DMS53 treated with DMSO at 0.1 percent for 48 hours (cell line): ENCODE data around the gene ORAI2.
A peak's percentile ranks its signal among the peaks of the same experiment; 100 is the strongest.
"Not testable (repeated sequence)": the region's sequence is repeated elsewhere in the genome, so short reads cannot be mapped to it uniquely, and the experiment has no call there.

Experiments used
- DNase-seq: peaks from one replicate; lab custom pipeline; 2025; ENCODE audit not compliant: unreplicated experiment; lab: John Stamatoyannopoulos, UW

ORAI2 gene

DNA sequence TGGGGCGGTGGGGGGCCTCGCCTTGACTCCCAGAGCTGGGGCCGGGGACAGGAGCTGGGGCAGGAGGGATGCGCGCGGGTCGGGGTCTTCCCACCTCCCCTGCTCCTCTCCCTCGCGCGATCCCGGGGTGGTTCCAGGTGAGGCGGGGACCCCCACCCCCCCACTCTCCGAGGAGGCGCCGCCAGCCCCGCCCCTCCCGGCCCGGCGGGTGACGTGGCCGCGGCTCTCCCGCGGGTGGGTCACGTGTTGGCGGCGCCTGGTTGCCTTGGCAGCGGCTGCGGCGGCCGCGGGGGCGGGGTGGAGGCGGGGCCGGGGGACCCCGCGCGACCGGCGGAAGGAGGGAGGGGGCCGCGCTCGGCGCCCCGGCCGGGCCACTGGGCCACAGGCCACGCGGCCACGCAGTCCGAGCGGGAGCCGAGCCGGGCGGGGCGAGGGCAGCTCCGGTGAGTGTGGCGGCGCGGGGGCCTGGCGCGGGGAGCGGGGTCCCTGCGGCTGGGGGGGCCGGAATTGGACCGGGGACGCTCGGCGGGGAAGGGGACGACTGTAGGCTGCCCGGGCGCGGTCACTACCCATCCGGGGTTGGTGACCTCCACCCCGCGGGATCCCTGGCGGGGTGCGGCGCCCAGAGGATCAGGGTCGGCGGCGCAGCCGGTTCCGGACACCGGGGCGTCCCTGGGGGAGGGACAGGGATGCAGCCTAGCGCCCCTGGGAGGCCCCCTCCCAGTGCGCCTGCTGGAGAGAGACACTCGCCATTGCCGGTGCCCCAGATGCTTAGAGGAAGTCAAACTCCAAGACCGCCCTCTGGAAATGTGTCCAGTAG, at the start of gene ORAI2:
ORAI2 (plus strand) TSS at position 357 of the 820 bp plus-strand sequence. CDS start 5,382 bp downstream, outside the sequence.
- DNase-seq, result peak; percentile 52

DNA sequence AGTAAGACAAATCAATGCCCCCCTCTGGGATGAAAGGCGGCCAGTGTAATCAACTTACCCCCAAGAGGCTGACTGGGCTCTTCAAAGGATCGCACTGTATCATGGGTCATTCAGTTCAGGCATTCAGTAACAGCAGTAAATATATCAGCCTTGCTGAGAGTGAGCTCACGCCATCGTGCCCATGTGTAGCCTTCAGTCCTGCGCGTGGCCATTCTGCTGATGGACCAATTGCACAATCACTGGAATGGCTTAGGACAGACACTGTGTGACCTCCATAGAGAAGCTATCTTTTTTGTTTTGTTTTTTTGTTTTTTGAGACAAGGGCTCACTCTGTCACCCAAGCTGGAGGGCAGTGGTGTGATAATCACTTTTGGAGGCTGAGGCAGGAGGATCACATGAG, 46.3 kb upstream of the ORAI2 start:
- DNase-seq, result no peak

GRCh38 chr7:102389810-102390209, 43.6 kb upstream of the ORAI2 start:
- no peak for DNase-seq

DNA sequence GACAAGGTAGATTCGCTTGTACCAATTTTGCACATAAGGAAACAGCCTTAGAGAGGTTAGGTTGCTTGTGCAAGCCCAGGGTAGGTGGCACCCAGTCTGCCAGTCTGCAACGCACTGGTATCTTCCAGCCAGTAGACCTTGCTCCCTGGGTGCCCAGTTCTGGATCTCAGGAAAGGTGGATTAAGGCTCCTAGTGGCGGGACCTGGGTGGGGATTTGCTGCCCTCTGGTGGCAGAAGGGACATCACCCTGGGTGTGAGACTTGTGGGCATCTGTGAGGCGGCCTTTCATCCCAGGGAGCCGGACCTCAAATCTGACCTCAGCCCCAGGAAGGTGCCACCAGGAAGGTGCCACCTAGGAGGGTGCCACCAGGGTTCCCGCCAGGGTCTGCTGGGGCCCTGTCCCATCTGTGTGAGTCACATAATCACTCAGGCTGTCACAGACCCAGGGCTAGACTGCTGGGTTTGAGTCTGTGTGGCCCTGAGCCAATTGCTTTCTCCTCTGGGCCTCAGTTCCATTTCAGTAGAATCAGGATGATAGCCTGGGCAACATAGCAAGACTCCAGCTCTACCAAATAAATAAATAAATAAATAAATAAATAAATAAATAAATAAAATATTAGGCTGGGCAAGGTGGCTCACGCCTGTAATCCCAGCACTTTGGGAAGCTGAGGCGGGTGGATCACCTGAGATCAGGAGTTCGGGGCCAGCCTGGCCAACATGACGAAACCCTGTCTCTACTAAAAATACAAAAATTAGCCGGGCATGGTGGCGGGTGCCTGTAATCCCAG, 42.5 kb upstream of the ORAI2 start:
- peak; percentile 87 for DNase-seq

DNA sequence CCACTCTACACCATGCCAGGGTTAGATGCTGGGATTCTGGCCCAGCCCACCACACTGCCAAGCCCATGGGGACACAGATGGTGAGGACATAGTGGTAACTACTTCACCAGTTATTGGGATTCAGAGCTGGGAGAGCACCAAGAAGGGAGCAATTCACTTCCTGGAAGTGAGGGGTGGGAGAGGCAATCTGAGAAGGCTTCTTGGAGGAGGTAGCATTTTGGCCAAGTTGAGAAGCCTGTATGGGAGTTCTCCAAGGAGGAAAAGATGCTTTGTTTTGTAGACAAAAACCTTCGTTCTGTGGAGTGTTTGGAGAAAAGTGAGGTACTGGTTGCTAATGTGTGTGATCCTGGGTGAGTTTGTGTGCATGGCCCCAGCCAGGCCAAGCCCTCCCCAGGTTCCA, 41.0 kb upstream of the ORAI2 start:
- no peak for DNase-seq

DNA sequence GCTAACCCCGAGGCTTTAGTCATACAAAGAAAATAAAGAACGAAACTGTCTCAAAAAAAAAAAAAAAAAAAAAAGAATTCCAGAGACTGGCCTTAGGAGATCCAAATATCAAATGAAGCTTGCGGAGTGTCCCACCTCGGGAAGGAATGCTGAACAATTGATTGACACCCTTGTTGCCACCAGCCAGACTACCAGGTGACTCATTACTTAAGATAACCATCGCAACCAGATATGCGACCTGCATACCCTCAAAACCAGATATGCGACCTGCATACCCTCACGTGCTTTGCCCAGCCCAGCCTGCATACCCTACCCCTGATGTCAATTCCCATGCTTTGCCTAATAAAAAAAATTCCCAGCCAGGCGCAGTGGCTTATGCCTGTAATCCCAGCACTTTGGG, 39.9 kb upstream of the ORAI2 start:
- no peak for DNase-seq

DNA sequence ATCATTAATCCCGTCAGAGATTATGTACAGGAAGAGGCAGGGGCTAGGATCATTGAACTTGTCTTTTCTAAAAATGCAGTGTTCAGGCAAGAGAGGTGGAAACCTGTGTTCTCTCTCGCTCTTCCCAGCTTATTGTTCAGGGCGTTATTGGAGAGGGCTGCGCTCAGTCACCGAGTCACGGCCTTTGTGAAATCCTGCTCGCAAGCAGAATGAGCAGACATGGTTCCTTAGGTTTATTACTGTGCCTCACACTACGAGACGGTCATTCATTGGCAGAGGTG, 37.8 kb upstream of the ORAI2 start:
- peak; percentile 63 for DNase-seq

DNA sequence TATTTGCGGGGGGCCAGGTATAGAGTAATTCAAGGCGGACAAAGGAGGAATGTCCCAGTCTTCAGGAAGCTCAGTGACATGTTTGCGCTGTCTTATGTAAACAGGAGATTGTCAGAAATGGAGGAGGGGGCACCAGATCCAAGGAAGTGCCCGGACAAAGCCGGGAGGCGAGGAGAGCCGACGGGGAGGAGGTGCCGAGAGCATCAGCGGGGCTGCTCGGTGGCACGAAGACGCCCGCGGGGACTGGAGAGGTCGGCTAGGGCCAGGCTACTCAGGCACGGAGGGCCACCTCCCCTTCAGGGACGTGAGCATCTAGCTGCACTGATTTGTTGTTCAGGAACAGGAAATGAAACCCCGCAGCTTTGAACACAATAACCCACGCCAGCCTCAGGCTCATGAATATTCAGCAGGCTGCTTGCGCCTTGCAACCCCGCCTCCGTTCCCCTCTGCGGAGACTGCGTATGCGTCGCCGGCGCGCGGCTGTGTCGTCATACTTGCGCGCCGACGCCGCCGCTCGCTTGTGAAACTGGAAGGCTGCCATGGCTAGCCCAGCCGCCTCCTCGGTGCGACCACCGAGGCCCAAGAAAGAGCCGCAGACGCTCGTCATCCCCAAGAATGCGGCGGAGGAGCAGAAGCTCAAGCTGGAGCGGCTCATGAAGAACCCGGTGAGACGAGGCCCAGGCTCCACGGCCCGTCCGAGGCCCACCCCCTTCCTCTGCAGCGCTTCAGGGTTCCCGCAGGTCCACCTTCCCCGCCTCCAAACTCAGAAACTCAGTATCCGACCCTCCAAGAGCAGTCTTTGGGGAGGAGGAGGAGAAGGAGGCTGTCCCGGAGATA, 37.3 kb upstream of the ORAI2 start, which contains the start of gene PRKRIP1:
PRKRIP1 (plus strand) TSS at position 491 of the 837 bp plus-strand sequence; CDS start at position 540, 49 bp downstream.
- peak; percentile 90 for DNase-seq

DNA sequence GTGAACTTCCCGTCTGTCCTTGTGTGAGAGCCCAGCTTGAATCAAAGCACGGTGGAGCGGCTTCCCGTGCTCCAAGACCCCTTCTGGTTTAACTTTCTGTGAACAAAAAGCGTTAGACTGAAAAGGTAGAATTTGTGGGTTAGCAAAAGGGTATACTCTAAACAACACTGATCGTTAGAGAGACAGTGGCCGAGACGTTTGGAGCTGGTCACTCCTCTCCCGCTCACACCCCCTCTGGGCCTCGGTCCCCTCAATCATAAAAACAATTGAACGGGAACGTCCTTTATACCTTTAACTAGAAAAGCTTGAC, 36.7 kb upstream of the ORAI2 start:
- no peak for DNase-seq

GRCh38 chr7:102398543-102398942, 34.8 kb upstream of the ORAI2 start:
- DNase-seq, result no peak

GRCh38 chr7:102400360-102400759, 33.0 kb upstream of the ORAI2 start:
- no peak for DNase-seq

GRCh38 chr7:102403563-102403962, 29.8 kb upstream of the ORAI2 start:
- no peak for DNase-seq

GRCh38 chr7:102404005-102404861, 29.1 kb upstream of the ORAI2 start:
- DNase-seq, result peak; percentile 87

DNA sequence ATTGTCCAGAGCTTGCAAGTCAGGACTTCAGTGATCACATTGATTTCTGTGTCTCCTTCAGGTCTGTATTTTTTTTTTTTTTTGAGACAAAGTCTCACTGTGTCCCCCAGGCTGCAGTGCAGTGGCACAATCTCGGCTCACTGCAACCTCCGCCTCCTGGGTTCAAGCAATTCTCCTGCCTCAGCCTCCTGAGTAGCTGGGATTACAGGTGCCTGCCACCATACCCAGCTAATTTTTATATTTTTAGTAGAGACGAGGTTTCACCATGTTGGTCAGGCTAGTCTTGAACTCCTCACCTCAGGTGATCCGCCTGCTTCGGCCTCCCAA, 28.6 kb upstream of the ORAI2 start:
- DNase-seq, result not testable (repeated sequence)

- no peak for DNase-seq
Observed at GRCh38 chr7:102407910-102408309, 25.5 kb upstream of the ORAI2 start.

DNA sequence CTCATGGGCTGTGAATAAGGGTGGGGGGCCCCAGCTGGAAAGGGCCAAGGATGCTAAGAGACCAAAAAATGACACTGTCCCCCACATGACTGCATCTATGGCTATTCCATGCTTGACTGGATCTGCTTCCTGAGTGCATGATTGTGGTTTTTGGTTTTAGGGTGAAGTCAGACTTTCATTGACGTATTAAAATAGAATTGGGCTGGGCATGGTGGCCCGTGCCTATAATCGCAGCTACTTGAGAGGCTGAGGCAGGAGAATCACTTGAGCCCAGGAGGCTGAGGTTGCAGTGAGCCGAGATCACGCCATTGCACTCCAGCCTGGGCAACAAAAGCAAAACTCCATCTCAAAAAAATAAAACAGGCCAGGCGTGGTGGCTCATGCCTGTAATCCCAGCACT, 24.8 kb upstream of the ORAI2 start:
- DNase-seq, result not testable (repeated sequence)

- no peak for DNase-seq
Observed at GRCh38 chr7:102409340-102409739, 24.0 kb upstream of the ORAI2 start.

DNA sequence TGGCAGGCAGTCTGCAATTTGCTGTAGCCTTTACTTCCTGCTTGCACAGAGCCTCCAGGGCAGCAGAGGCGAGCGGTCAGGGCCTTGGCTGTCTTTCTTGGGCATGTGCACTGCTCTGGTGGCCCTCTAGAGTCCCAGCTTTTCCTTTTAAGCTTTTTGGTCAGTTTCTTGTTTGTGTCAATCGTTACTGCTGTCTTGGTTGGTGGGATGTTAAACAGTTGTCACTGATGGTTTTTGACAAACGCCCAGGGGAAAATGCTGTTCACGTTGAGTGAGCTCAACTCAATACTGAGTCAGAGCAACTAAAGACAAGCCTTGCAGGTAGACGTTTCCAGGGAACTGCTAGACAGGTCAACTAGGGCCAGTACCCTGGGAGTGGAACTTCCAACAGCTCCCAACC, 23.3 kb upstream of the ORAI2 start:
- DNase-seq, result no peak

DNA sequence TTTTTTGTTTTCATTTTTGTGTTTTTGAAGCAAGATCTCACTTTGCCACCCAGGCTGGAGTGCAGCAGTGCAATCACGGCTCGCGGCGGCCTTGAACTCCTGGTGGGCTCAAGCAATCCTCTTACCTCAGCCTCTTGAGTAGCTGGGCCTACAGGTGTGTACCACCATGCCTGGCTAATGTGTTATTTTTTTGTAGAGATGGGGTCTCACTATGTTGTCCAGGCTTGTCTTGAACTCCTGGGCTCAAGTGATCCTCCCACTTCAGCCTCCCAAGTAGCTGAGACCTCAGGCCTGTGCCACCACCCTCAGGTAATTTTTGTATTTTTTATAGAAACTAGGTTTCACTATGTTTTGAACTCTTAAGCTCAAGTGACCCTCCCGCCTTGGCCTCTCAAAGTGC, 22.5 kb upstream of the ORAI2 start:
- no peak for DNase-seq

DNA sequence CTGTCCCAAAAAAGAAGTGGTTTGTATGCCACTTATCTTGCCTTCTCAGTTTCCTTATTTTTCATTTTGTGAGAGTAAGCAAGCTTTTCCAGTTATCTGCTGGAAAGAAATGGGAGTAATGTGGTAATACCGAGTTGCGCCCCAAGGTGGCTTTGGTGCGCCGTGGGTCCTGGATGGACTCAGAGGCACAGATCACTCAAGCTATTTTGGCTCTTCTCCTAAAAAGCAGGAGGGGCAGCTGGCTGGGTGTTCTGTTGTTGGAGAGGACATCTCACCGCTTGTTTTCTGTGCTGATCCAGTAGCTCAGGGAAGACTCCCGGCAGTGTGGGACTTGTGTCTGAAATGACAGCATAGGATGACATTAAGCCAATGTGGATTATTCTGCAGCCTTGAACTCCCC, 20.8 kb upstream of the ORAI2 start:
- no peak for DNase-seq

DNA sequence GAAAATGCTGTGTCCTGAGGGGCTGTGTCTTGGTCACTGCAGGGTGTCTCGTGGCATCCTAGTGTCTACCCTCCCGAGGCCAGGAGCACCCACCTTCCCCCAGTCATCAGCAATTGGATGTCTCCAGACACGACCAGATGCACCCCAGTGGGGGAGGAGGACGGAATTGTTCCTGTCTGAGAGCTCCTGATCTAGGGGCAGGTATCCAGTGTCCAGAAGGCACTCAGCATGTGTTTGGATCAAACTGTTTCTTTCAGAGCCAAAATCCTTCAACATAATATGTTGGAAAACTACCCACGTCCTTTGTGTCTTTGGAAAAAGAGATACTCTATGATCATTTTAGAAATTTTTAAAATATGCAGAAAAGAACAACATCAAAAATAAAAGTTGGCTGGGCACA, 20.3 kb upstream of the ORAI2 start:
- DNase-seq, result no peak
